GM13976 (cell line): Measurements from ENCODE around the gene ATP7B.

Experiments used
- DNase-seq: peaks from one replicate; pipeline ENCODE4 v3.0.0; 2012; ENCODE audit warnings: low spot score
- in situ Hi-C: fragments of 300-500 bp; cut with MboI; formaldehyde crosslinking; loops from one replicate; pipeline ENCODE4 v1.12.0; 2022; ENCODE audit warnings: low sequenced_read_pairs, mixed read lengths, inconsistent platforms; ENCODE audit not compliant: unreplicated experiment
- TF ChIP-seq, protein P1 (sequence below): IDR thresholded peaks from 2 replicates; pipeline ENCODE4 v1.5.1; 2012; ENCODE audit warnings: borderline replicate concordance, mild to moderate bottlenecking; ENCODE audit not compliant: insufficient read depth; ENCODE audit errors: extremely low read depth, missing control alignments, control extremely low read depth

ATP7B gene

DNA sequence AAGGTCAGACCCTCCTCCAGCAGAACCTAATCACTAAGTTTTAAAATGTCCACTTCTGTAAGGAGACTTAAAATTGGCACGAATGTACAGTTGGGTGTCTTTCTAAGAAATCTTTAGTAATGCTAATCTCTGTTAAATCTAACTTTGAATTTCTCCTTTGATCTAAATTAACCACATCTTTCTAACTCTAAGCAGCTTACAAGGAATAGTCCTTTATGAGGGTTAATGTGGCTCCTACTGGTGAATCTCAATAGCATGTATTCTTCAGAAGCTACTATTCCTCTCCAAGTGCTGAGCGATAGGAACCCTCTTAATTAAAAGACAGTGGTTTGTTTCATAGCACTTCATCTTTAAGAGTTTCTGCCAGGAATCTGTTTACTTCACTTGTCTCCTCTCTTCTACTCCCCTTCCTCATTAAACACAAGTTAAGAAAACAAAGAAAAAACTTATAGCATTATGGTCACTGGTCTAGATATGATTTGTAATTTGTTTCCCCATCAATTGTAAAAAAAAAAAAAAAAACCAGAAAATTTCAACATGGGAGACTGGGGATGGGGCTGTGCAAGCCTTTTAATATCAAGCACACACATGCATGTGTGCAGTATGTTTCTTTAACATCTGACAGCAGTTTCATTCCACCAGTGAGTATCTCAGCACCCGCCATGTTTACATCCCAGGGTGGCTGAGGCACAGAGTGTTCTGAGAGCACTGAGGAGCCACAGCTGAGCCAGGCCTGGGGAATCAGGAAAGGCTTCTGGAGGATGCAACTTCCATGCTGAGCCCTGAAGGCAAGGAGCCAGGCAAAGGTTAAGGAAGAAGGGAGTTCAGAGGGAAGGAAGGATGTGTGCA lies 57.7 kb downstream of the ATP7B start:
- DNase-seq = no peak
- in situ Hi-C loops = no loop called here
- TF ChIP-seq, protein P1, sequence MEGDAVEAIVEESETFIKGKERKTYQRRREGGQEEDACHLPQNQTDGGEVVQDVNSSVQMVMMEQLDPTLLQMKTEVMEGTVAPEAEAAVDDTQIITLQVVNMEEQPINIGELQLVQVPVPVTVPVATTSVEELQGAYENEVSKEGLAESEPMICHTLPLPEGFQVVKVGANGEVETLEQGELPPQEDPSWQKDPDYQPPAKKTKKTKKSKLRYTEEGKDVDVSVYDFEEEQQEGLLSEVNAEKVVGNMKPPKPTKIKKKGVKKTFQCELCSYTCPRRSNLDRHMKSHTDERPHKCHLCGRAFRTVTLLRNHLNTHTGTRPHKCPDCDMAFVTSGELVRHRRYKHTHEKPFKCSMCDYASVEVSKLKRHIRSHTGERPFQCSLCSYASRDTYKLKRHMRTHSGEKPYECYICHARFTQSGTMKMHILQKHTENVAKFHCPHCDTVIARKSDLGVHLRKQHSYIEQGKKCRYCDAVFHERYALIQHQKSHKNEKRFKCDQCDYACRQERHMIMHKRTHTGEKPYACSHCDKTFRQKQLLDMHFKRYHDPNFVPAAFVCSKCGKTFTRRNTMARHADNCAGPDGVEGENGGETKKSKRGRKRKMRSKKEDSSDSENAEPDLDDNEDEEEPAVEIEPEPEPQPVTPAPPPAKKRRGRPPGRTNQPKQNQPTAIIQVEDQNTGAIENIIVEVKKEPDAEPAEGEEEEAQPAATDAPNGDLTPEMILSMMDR = no peak

DNA sequence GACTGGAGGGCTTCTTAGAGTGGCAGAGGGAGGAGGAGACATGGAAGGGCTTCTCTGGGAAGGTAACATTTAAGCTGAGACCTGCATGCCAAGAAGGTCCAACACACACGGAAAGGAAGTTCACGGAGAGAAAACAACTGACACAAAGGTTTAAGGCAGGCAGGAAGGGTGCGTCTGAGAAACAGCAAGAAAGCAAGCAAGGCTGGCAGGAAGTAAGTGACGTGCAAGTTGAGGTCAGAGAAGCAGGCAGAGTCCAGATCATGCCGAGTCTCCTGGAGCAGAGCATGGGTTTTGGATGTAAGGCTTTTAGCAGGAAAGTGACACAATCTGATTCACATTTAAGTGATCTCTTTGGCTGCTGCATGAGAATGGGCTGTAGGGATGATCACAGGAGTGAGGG lies 60.5 kb downstream of the ATP7B start:
- DNase-seq = no peak
- in situ Hi-C loops = no loop called here
- TF ChIP-seq, protein P1 = no peak

DNA sequence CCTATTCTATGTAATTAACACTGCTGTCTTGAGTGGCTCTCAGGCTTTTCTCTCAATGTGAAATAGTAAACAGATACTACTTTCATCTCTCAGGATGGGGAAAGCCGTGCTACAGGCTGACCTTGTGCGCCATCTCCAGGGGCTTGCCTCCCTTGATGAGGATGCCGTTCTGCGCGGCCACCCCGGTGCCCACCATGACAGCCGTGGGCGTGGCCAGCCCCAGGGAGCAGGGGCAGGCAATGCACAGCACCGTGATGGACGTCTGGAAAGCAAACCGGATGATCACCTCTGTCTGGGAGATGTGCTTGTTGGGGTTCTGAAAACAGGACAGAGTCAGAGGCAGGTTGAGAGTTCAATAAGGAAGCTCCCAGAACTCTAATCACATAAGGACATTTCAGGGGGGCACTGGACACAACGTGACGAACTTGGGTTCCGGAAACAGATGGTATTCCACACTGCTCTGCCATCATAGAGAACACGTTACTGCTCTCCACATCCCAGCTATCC lies 65.0 kb downstream of the ATP7B start:
- TF ChIP-seq, protein P1 = no peak
- in situ Hi-C loops = no loop called here
- no peak for DNase-seq

DNA sequence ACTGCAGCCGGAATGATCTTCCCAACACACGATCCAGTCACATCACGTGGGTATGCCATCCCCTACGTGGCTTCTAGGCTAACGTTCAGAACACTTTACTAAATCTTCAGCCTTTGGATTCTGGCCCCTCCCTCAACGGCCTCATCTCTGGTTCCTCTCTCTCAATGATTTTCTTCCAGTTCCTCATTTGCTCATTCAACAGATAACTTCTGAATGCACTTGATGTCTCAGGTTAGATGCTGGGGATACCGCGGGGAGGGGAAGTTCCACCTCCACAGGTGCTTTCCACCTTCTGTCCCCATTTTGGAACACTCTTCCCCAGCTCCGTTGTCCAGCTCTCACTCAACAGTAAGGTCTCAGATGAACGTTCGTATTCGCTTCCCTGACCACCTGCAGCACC lies 66.1 kb downstream of the ATP7B start:
- in situ Hi-C loops = no loop called here
- TF ChIP-seq, protein P1 = no peak
- peak; percentile 69 for DNase-seq

DNA sequence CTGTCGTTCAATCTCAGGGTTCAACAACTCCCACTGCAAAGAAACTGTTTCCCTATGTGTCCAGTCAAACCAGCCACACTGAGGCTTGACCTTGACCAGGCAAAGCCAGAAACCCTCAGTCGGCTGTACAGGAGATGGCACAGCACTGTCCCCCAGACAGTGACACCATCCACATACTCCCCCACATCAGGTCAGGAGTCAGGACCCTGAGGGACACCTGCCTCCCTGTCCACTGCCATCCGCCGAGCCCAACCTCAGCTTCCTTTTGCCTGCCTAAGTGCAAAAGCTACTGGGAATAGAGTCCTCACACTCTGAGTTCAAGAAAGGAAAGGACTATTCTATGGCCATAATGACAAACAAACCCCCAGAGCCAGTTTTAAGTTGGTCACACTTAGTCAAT lies 66.8 kb downstream of the ATP7B start:
- in situ Hi-C loops = no loop called here
- TF ChIP-seq, protein P1 = no peak
- DNase-seq = no peak

DNA sequence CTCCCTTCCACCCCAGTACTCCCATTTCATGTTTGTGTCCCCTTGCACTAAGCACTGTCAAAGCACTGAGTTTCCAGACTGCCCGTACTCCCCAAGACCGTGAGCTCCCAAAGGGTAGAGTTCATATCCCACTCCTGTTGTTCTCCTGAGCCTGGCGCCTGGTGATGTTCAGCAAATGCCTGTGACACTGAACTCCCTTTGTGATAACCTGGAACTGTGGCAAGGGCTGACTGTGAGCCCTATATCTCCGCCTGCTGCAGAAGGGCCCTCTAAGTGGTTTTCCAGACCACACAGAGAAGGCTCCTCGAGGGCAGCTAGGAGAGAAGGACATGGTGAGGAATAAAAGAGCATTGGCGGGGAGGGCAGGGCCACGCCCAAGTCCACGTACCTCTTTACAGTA lies 67.5 kb downstream of the ATP7B start:
- no peak for DNase-seq
- in situ Hi-C loops = no loop called here
- TF ChIP-seq, protein P1 = no peak
